ENCODE data around the gene SLC25A1. TPM values are rescaled to one million over a fixed set of nuclear protein-coding genes. Genes with fewer than 3 reads are reported as not detected.

Gene SLC25A1
- total and polyA plus RNA-seq, 2 experiments from 2014 or later: 141 to 242 TPM

DNA sequence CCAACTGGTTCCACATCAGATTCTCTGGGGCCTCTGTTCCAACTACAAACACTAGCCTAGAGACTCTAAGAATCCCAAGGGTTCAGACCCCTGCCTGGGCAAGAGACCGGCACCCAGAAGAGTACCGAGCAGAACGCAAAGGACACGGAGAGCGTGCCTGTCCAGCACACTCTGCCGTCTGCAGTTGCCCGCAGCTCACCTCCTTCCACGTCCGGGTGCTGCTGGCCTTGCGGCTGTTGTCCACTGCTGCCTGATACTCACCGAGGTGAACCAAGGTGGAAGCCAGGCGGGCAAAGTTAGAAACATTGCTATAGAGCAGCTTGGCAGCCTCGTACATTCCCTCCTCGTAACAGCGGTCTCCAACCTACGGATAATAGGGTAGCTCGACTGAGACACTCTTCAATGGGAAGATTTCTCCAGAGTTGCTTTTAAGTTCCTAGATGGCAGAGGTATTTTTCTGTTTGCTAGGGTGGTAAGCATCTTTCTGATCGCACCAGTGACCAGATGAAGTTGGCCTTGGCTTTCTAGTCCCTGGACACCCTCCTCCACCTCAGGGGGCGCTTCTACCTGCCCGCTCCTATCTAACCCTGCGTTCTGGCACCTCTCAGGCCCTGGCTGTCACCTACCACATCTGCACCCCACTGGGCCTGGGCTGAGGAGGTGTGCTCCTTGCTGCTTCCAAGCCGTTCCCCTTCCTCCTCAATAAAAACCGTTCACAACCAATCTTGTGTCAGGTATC, 22.8 kb upstream of the SLC25A1 start (continued):
- TF ChIP-seq, protein P1, sequence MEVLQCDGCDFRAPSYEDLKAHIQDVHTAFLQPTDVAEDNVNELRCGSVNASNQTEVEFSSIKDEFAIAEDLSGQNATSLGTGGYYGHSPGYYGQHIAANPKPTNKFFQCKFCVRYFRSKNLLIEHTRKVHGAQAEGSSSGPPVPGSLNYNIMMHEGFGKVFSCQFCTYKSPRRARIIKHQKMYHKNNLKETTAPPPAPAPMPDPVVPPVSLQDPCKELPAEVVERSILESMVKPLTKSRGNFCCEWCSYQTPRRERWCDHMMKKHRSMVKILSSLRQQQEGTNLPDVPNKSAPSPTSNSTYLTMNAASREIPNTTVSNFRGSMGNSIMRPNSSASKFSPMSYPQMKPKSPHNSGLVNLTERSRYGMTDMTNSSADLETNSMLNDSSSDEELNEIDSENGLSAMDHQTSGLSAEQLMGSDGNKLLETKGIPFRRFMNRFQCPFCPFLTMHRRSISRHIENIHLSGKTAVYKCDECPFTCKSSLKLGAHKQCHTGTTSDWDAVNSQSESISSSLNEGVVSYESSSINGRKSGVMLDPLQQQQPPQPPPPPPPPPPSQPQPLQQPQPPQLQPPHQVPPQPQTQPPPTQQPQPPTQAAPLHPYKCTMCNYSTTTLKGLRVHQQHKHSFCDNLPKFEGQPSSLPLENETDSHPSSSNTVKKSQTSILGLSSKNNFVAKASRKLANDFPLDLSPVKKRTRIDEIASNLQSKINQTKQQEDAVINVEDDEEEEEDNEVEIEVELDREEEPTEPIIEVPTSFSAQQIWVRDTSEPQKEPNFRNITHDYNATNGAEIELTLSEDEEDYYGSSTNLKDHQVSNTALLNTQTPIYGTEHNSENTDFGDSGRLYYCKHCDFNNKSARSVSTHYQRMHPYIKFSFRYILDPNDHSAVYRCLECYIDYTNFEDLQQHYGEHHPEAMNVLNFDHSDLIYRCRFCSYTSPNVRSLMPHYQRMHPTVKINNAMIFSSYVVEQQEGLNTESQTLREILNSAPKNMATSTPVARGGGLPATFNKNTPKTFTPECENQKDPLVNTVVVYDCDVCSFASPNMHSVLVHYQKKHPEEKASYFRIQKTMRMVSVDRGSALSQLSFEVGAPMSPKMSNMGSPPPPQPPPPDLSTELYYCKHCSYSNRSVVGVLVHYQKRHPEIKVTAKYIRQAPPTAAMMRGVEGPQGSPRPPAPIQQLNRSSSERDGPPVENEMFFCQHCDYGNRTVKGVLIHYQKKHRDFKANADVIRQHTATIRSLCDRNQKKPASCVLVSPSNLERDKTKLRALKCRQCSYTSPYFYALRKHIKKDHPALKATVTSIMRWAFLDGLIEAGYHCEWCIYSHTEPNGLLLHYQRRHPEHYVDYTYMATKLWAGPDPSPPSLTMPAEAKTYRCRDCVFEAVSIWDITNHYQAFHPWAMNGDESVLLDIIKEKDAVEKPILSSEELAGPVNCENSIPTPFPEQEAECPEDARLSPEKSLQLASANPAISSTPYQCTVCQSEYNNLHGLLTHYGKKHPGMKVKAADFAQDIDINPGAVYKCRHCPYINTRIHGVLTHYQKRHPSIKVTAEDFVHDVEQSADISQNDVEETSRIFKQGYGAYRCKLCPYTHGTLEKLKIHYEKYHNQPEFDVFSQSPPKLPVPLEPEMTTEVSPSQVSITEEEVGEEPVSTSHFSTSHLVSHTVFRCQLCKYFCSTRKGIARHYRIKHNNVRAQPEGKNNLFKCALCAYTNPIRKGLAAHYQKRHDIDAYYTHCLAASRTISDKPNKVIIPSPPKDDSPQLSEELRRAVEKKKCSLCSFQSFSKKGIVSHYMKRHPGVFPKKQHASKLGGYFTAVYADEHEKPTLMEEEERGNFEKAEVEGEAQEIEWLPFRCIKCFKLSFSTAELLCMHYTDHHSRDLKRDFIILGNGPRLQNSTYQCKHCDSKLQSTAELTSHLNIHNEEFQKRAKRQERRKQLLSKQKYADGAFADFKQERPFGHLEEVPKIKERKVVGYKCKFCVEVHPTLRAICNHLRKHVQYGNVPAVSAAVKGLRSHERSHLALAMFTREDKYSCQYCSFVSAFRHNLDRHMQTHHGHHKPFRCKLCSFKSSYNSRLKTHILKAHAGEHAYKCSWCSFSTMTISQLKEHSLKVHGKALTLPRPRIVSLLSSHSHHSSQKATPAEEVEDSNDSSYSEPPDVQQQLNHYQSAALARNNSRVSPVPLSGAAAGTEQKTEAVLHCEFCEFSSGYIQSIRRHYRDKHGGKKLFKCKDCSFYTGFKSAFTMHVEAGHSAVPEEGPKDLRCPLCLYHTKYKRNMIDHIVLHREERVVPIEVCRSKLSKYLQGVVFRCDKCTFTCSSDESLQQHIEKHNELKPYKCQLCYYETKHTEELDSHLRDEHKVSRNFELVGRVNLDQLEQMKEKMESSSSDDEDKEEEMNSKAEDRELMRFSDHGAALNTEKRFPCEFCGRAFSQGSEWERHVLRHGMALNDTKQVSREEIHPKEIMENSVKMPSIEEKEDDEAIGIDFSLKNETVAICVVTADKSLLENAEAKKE (CRISPR knock-in tag; IDR thresholded peaks at IDR 0.05): no peak

DNA sequence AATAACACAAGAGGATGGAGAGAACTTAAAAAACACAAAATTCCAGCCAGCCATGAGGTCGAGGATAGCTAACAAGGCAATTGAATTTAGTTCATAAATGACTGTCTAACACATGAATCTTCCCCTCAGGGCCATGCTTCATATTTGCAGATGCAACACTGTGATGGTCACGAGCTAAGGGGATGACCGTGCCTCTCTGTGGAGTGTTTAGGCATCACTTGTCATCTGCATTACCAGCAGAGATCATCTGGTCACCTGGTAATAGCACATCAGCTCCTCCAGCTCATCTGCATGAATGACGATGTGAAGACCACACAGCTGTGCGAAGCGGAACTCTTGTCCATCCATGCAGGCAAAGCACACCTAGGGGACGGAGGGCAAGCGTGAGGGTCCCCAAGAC, 20.9 kb upstream of the SLC25A1 start:
- DNase-seq (ENCODE audit: low spot score): no peak
- Histone ChIP-seq H3K27ac (ENCODE audit: low read depth) (no peak overlapping the region), H4K20me1 (replicated peaks; ENCODE audit: insufficient read depth) (no peaks in the 10 kb centered on the region), H3K4me3 (no peak overlapping the region), H2AFZ (no peak overlapping the region), H3K36me3 (ENCODE audit: insufficient read depth) (no peaks in the 10 kb centered on the region), H3K4me2 (no peak overlapping the region), H3K4me1 (ENCODE audit: insufficient read depth) (no peaks in the 10 kb centered on the region), H3K9me2 (ENCODE audit: insufficient read depth) (no peaks in the 10 kb centered on the region), H3F3A (replicated peaks; ENCODE audit: low read depth) (no peaks in the 10 kb centered on the region), H3K79me2 (replicated peaks; ENCODE audit: insufficient read depth) (no peaks in the 10 kb centered on the region), H3K27me3 (ENCODE audit: insufficient read depth) (no peaks in the 10 kb centered on the region)
- H3K4me1 Mint-ChIP-seq: peaks cover 10% of the 10 kb centered on the region
- peaks cover 11% of the 10 kb centered on the region for H3K27me3 Mint-ChIP-seq (ENCODE audit: insufficient read depth, low read depth, poor library complexity)
- peaks cover 26% of the 10 kb centered on the region for H3K36me3 Mint-ChIP-seq (ENCODE audit: low read depth)
- peaks cover 5% of the 10 kb centered on the region; the same call in 1 of the 3 replicates for H3K9me3 Mint-ChIP-seq
- H3K27ac Mint-ChIP-seq: peak overlapping the region; percentile 10; the same call in 1 of the 2 replicates
- no peak overlapping the region for H3K4me3 Mint-ChIP-seq
- no peak for TF ChIP-seq ZNF114 (CRISPR knock-in tag; IDR thresholded peaks at IDR 0.05)
- no peak for TF ChIP-seq POLR2AphosphoS5 (IDR thresholded peaks at IDR 0.05; ENCODE audit: low read depth)
- ATAC-seq: no peak

Data from GM23338 (cell line).